ENCODE results near the gene RAD51B.

The RAD51B gene

DNA sequence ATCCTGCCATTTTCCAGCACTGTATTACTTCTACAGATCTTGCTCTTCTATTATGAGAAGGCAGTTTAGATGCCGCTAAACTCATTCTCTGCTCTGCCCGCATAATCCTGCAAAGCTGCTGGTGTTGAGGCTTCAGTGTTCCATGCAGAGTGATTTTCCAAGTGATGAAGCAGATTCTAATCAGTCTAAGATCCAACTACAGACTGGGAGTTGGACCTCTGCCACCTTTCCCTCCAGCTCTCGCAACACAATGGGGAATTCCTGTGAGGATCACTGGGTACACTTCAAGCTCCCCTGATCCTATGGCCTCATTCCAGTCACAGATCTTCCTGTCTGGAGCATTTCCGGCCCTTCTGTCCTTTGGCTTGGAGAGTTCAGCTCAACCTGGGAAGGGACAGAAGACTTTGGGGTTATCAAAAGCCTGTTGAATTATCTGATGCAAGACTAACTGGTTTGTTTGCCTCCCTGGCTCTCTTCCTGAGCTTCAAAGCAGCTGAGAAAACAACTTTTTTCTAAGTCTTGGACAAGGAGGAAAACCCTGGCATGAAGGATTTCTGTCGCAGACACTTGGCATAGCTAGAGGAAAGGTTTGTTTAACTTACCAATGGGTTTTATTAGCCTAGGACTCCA is 639.4 kb downstream of the RAD51B start:
- DNase-seq: no peak

DNA sequence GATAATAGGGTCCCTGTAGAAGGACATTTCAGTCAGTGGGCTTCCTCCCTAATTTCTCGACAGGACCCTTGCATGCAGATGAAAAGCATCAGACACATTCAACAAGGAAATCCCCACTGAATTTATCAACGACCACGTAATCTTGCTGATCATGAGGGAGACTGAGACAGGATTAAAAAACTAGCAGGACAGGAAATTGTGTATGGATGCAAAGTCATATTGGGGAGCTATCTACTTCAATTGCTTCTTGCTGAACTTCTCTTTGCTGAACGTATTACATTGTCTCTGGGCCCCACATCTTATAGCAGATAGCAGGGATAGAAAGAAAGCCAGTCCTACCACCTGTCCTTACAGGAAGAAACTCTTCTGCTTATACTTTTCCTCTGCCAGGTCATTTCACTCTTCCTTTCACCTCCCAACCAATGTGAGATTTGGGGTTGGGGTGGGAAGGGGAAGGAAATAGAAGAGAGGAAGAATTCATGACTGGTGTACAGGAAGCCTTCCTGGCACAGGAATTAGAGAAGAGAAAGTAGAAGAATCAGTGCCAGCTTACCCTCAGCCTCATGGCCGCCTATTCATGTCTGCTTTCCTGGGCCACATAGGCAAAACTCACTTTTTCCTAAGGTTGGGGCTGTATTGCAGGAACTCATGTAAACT is 640.0 kb downstream of the RAD51B start:
- no peak for DNase-seq

DNA sequence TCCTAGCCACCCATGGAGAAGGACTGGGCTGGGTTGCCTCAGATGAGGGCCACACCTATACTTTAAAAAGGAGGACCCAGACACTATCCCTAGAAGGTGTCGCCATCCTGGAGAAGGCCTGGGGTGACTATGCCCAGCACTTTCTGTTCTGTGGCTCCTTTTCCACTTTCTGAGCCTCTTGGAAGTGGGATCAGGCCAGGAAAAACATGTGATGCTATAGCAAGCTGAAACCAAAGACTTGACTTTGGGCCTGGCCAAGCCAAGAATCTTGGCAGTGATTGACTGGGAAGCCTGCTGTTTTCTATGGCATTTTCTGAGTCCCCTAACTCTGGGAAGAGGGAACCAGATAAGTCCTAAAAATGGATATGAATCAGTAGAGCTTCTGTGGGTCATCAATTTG is 641.0 kb downstream of the RAD51B start:
- DNase-seq: no peak

DNA sequence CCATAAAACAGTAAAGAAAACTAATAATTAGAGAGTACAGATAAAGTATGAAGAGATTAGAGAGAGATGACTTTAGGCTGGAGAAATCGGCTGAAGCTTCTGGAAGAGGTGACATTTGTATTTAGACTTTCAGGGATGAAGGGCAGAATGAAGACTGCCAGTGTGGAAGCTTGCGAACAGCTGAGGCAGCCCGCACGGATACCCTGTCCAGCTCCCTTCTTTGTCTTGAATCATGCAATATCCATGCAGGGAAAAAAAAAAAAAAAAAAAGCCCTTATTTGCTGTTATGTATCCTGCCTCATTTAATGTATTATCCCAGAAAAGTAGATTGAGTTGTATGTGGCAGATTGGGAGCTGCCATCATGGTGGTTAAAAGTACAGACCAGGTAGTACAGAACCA is 641.5 kb downstream of the RAD51B start:
- no peak for DNase-seq

DNA sequence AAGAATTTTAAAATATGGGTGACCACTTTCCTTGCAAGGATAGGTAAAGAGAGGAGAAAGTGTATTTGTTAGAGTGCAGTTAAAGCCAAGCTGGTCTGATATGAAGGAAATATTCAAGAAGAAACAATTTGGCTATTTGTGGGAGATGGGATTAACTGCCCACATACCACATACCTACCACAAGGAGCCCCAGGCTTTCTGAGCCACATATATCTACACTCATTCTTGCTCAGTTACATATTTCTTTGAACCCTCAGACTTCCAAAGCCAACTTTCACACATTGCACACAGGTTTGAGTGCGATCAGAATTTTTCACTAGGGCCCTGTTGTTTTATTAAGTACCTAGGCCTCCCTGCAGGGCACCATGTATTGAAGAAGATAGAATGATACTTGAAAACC is 643.1 kb downstream of the RAD51B start:
- DNase-seq: no peak

DNA sequence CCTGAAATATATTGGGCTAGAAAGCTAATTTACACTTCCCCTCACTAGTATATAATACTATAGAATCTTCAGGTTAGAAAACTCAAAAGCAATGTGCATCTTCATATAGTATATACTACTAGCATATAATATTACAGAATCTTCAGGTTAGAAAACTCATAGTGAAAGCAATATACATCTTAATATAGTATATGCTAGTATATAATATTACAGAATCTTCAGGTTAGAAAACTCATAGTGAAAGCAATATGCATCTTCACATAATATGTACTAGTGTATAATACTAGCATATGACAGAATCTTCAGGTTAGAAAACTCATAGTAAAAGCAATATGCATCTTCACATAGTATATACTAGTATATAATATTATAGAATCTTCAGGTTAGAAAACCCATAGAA is 643.7 kb downstream of the RAD51B start:
- DNase-seq: no peak

DNA sequence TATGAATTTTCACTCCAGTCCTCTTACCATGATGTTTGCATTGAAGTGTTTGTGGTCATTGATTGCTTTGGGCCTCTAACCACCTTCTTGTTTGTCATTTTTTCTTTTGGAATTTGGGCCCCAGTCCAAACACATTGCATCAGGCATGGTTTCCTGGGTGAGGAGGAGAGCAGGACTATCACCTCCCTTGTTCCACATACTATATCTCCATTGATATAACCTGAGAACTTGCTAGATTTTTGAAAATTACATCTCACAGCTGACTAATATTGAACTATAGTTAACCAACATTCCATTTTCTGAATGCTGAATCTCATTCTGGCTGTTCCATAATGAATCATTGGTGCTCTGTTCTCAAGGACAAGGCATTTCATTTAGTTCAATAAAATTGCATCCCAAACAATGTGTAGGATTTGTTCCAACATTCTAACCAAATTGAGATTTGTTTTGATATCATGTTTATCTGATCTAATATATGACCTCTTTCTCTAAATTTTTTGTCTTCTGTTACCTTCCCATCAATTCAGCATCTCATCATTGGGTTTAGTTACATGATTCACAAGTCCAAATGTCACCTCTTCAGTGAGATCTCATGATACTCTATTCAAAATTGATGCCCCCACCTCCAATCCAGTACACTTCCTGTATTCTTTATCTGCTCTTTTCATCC is 644.3 kb downstream of the RAD51B start:
- DNase-seq: no peak

DNA sequence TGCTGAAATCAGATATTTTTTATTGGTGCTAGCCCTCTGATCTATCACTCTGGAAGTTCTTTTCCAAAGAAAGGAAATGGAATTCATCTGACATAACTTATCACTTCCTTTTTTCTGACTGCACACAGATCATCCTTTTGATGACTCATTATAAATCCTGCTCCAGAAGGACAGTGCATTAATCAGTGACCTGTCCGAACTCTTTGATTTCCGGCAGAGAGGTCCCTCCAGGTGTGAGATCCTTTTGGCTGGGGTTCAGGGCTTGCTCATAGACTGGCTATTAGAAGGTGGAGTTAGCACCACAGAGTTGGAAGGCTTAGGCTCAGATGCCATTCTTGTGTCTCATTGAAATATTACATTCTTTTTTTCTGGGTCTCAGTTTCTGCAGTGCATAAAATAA is 645.1 kb downstream of the RAD51B start:
- DNase-seq: no peak

DNA sequence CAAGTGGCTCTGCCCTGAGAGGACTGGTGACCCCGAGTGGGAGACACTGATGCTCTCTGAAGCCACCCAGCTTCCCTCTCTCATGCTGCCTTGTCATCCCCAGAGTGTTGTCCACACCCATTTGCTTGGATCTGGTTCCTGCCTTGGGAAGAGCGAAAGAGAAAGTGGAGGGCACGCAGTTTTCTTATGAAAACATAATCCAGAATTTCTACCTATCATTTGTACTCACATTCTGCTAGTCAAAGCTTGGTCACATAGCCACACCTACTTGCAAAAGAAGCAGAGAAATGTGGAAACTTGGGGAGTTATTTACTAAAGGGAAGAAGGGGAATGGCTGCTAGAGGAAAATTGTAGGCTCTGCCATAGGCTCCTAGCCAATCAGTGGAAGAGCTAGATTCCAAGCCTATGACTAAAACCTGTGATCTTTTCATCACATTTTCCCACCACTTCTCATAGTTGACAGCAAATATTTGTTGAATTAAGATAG is 647.0 kb downstream of the RAD51B start:
- no peak for DNase-seq

DNA sequence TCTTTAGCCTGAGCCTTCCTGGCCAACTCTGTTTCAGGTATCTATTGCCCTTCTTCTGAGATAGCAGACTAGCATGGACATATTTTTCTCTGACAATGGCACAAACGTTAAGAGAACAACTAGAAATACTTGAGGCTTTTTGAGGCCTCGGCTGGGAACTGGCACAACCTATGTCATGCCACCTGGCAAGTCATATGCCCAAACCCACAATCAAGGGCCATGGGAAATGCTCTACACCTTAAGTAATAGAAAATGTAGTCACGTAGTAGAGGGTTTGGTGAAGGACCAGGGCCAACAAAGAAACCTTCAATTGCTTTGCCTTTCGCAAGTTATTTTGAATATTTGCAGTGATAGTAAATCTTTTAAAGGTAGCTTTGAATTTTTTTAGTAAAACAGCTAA is 647.8 kb downstream of the RAD51B start:
- DNase-seq: no peak

DNA sequence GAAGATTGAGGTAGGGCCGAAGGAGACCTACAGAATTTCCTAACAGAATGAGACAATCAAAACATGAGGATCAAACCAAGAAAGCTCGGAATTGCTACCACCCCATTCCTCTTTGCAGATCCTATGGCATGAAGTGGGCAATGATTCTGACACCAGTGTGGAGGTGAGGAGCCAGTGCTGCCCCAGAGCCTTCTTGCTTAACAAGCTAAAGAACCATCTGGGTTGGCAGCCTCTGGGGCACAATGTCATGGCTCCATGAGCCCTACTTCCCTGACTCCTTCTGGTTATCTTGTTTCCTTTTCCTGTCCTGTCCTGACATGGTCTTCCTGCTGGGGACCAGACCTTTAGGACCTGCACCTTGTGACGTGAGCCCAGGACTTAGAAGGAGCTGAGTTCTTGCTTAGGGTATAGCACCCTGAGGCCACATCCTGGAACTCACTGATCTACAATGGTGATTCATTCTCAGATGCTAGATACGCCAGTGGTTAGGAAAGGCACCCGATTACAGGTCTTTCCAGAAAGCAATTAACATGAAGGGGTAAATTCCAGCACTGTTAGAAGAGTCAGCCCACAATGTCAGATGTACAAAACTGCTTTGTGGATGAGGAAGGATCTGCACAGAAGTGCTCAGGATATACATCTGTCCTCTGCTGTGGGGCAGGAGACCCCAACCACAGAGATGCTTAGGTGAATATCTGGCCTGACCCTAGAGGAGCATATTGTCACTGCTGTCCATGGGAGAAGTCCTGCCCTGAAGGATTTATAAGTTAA is 649.0 kb downstream of the RAD51B start:
- no peak for DNase-seq

DNA sequence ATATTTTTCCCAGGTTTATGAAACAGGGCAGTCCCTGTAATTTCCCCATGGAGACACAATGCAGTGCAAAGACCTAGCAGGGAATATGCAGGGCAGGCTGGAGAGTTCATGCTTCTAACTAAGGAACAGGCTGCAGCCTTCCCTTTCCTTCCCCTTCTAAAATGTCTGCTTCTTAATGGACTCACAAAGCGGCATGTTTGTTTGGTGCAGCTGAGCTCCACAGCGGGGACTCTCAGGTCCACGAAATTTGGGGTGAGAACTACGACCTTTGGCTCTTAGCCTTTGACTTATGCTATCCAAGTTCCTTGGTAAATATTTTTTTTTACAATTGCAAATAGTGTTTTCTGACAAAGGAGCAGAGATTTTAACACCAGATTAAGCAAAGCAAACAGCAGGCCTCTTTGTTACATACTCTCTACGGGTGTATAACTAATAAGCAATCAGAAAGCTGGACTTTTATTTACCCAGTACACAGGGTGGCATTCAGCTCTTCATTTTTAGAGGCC is 649.7 kb downstream of the RAD51B start:
- DNase-seq: no peak

DNA sequence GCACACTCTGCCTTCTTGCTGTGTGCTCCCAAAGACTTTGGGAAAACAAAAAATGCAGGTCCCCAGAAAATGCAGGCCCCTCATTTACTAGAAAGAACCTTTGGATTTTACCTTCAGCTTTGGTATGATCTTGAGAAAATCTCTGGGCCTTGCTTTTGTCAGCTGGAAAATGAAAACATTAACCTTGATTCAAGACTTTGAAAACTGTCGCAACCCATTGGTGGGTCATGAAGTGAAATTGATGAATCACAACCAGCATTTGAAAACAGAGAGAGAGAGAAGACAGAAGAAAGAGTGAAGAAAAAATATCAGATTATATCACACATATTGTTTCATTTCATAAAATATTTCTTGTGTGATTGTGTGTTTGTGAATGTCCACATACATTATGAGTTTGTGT is 650.8 kb downstream of the RAD51B start:
- no peak for DNase-seq

DNA sequence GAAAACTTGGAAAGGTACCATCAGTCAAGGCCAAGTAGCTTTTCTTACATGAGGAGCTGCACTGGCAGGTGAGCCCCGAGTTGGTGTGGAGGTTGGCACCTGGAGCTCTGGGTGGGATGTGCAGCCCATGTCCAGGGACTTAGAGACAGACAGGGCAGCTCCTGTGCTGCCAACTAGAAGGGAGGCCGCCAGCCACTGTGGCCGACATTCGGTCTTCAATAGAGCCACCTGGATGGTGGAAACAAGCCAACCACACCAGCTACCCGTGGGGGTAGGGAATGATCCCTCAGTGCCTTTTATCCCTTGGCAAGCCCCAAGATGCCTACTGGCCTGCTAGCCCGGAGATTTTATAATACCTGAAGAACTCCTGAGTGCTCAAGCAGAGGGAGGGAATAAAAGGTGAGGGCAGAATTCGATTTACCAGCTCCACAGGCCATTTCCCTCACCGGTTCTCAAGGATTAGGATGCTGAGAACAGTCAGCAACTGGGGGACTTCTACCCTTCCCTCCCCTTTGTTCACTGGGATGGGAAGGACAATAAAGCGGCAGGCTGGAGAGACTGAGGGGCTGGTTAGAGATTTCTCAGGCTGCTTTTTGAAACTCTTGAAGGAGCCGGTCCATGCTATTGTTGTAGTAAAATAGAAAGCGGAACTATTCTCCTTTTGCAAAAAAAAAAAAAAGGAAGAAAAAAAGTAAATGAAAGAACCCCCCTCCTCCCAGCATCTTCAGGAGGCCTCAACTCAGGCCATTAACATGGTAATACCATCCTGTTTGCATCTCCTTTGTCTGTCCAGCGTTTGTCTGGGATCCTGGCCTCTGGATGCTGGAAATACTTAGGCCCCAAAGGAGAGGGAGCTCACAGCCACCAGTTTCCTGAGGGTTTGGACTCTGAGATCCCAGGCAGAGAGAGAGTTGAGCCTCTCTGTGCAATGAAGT is 651.7 kb downstream of the RAD51B start:
- no peak for DNase-seq

DNA sequence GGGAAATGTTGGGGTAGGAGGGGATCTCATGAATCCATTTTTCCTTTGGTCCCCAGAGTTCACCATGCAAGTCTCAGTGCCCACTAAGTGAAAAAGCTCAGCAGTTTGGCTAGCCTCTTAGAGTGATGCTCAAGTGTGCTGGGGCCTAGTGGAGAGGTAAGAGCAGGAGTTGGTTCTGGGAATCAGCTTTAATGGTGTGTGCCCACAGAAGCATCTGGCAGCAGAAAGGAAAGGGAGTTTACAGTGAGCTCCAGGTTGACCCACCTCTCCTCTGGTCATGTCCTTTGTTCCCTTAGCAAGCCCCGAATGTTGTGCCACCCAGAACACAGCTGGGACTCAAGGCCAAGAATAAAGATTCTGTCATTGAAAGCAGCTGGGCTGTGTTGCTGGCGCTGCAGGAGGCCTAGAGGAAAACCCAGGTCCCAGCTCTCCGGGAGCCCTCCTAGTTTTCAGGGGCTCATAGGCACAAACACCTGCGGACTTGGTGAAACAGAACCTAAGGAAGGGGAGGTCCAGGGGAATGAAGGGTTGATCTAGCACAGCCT is 652.5 kb downstream of the RAD51B start:
- DNase-seq: no peak

DNA sequence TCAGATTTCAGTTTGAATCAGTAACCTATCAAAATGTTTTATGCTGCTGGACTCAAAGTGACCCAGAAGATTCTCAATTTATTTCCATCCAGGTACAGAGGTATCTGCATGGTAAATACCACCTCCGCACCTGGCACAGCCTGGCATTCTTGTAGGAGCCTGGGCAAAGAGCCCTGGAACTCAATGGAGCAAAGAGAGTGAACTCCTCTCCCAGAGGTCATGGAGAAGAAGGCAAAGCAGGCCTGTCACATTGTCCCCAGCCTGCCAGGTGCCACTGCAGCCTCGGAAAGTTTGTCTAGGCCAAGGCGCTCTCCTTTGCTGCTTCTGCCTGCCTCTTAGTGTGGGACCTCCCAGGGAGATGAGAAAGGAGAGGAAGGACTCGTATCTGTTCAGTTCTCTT is 653.5 kb downstream of the RAD51B start:
- DNase-seq: no peak

DNA sequence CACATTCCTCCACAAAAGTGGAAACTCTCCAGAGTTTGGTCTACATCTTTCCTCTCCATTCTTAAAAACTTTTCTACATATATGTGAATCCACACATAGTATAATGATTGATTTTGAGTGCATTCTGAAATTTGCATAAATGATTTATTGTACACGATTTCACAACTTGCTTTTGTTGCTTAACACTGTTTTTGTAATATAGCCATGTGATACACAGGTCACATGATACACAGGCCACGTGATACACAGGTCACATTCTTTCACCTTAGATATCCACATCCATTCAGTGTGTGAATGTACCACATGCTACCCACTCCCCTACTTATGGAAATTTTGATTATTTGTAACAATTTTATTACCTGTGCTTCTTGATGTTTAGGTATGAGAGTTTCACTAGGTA is 654.2 kb downstream of the RAD51B start:
- DNase-seq: no peak

DNA sequence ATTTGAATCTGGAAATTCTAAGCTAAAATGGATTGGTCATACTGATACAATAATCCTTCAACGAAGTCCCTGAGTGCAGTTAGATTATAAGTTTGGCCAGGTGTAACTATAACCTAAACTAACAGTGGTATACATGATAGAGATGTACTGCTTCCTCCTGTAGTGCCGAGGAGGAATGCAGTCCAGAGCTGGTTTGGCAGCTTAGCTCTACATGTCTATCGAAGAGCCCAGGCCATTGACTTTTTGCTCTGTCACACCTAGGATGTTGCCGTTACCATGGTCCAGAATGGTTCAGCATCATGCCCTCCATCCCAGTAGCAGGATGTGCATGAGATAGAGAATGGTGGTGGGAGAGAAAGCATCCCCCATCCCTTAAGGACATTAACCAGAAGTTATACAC is 655.2 kb downstream of the RAD51B start:
- no peak for DNase-seq

DNA sequence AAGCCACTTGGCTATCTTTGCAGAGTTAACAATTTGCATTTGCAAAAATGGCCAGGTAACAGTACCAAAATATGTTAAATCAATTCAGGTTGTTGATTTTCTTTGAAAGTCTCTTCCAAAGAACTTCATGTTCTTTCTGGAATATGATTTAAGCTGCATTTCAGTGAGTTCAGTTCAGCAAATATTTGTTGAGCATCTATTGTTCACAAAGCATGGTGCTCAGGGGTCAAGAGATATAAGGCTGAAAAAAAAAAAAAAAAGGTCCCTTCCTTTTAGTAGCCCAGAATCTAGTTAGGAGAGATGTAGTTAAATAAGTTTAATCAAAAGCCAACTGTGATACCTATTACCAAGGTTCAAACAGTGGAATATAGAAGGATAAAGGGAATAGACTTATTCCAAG is 656.2 kb downstream of the RAD51B start:
- DNase-seq: no peak

DNA sequence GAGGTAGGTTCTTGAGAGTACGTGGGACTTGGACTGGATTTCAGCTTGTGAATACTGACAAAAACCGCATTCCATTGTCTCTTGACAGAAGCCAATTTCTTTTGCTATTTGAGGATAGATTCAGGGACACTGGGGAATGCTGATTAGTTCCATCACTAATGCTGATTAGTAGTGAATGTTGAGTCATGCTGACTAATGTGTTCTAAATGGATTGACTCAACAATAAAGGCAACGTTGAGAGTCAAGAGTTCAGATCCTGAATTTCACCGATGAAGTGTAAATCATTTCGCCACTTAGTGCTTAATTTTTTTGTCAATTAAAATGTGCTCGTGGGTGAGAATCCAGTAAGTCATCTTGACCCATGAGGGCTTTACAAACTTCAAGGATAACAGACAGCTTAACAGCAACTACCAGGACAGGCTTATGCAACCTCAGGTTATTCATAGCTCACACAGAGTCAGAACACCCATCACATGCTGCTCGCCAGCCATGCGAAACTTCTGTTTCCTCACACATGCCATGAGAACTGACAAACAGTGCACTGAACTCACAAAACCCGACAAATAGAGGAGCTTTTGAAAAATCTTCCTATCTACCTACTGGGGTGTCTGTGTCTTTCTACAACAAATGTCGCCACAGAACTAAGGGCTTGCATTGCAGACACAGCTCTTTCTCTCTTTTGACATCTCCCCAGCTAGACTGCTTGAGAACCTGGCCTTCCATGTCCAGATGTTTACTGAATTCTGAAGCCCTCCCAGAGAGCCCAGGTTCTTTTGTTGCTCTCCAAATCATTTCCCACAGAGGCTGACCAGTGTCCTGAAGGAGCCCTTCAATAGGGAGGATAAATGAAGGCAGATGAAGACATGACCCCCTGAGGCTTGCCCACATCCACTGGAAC is 656.9 kb downstream of the RAD51B start:
- DNase-seq: no peak

DNA sequence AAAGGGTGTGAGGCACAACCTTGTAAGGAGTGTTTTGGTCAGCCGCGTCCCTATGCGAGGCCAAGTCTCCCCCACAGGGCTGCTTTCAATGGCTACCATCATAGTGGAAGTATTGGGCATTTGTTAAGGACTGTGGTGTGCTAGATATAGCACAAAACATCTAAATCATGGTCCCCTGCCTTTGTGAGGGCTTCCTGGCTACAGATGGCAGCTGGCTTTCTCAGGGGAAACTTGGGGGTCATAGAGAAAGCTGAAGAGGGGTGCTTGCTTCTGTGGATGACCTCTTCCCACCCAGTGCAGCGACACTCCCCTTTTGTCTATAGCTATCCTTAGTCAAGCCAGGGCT is 657.5 kb downstream of the RAD51B start:
- DNase-seq: no peak

Data from activated effector memory CD4-positive, alpha-beta T cell treated with anti-CD3 and anti-CD28 coated beads, Interleukin-2, amount 50 U/mL, for 16 hours (primary cell).